ENCODE measurements around the gene GPR161.

- TF ChIP-seq CTCF (conservative IDR thresholded peaks at IDR 0.05; ENCODE audit: low read length) = no peak
- TF ChIP-seq EZH2phosphoT487 (IDR thresholded peaks at IDR 0.05; ENCODE audit: borderline replicate concordance) = no peak
Observed at GRCh38 chr1:168136709-168137514, at the start of gene GPR161.
